GM12878 (cell line): ENCODE data around the gene CD300LG.

Experiments
- BHLHE40 ChIP-seq, 2 experiments: fragments of 450-650 bp in 1 of 2; IDR thresholded peaks; 2 replicates each; pipeline ENCODE4 v1.6.1; 2011 to 2017; ENCODE audit warnings: low read depth in 2 of 2, borderline replicate concordance in 1 of 2, improper control_type of control experiment in 1 of 2, low read length in 1 of 2, mild to moderate bottlenecking in 1 of 2
- NR2F1 ChIP-seq: fragments of 450-650 bp; conservative IDR thresholded peaks from 2 replicates; pipeline ENCODE4 v1.6.1; 2017; ENCODE audit warnings: mild to moderate bottlenecking
- TF ChIP-seq, protein P1 (sequence below): IDR thresholded peaks from 2 replicates; pipeline ENCODE4 v1.6.1; 2012; ENCODE audit warnings: low read length, inconsistent platforms
- TF ChIP-seq, protein P2 (sequence below): IDR thresholded peaks from 2 replicates; pipeline ENCODE4 v1.6.1; 2011; ENCODE audit warnings: borderline replicate concordance, low read depth, mild to moderate bottlenecking, moderate library complexity, mixed read lengths, low read length; ENCODE audit not compliant: insufficient read depth; ENCODE audit errors: extremely low read length
- TF ChIP-seq, protein P3 (sequence below), 3 experiments: IDR thresholded peaks in 2 of 3; conservative IDR thresholded peaks in 1 of 3; 2 replicates each; pipeline ENCODE4 v1.5.1; 2011; ENCODE audit warnings: low read depth in 3 of 3, low read length in 3 of 3, mild to moderate bottlenecking in 3 of 3, control low read depth in 2 of 3, moderate library complexity in 2 of 3, inconsistent platforms in 1 of 3, mixed read lengths in 1 of 3; ENCODE audit not compliant: control insufficient read depth in 2 of 3, insufficient read depth in 1 of 3; ENCODE audit errors: extremely low read depth in 1 of 3

DNA sequence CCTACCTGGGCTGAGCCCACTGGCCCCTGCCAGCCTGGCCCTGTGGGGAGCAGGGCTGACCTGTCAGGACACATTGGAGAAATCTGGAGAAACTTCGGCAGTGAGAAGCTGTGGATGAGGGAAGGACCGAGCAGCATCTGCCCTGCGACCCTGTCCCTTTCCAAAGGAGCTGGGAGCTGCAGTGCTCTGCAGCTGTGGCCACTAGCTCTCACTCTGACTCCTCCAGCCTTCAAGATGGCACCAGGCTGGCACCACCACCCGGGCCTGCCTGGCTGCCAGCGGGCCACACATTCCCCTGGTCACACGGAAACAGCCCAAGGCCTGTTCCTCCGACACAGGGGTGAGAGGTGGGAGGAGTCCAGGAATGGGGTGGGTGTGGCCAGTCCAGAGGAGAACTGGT, 30.1 kb downstream of the CD300LG start:
- TF ChIP-seq, protein P1, sequence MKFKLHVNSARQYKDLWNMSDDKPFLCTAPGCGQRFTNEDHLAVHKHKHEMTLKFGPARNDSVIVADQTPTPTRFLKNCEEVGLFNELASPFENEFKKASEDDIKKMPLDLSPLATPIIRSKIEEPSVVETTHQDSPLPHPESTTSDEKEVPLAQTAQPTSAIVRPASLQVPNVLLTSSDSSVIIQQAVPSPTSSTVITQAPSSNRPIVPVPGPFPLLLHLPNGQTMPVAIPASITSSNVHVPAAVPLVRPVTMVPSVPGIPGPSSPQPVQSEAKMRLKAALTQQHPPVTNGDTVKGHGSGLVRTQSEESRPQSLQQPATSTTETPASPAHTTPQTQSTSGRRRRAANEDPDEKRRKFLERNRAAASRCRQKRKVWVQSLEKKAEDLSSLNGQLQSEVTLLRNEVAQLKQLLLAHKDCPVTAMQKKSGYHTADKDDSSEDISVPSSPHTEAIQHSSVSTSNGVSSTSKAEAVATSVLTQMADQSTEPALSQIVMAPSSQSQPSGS, result no peak
- TF ChIP-seq, protein P2, sequence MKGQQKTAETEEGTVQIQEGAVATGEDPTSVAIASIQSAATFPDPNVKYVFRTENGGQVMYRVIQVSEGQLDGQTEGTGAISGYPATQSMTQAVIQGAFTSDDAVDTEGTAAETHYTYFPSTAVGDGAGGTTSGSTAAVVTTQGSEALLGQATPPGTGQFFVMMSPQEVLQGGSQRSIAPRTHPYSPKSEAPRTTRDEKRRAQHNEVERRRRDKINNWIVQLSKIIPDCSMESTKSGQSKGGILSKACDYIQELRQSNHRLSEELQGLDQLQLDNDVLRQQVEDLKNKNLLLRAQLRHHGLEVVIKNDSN, result no peak
- TF ChIP-seq, protein P3, sequence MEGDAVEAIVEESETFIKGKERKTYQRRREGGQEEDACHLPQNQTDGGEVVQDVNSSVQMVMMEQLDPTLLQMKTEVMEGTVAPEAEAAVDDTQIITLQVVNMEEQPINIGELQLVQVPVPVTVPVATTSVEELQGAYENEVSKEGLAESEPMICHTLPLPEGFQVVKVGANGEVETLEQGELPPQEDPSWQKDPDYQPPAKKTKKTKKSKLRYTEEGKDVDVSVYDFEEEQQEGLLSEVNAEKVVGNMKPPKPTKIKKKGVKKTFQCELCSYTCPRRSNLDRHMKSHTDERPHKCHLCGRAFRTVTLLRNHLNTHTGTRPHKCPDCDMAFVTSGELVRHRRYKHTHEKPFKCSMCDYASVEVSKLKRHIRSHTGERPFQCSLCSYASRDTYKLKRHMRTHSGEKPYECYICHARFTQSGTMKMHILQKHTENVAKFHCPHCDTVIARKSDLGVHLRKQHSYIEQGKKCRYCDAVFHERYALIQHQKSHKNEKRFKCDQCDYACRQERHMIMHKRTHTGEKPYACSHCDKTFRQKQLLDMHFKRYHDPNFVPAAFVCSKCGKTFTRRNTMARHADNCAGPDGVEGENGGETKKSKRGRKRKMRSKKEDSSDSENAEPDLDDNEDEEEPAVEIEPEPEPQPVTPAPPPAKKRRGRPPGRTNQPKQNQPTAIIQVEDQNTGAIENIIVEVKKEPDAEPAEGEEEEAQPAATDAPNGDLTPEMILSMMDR (IDR thresholded peaks at IDR 0.05 in 2 of 3, conservative IDR thresholded peaks at IDR 0.05 in 1 of 3; ENCODE audit: control insufficient read depth in 2 of 3, extremely low read depth in 1 of 3, insufficient read depth in 1 of 3, low read depth in 3 of 3, low read length in 3 of 3), result no peak
- no peak for TF ChIP-seq NR2F1
- no peak for TF ChIP-seq BHLHE40 (IDR thresholded peaks at IDR 0.05; ENCODE audit: borderline replicate concordance in 1 of 2, low read depth in 2 of 2, low read length in 1 of 2)
